PC-9 (cell line): ENCODE results near the gene MAMLD1.

Experiments
- CTCF ChIP-seq: fragments of 200-600 bp; sonication (generic); conservative IDR thresholded peaks from 2 replicates; pipeline ENCODE4 v1.6.1; 2017; ENCODE audit warnings: mixed run types, antibody characterized with exemption, mild to moderate bottlenecking, moderate library complexity
- EZH2 ChIP-seq: fragments of 200-600 bp; sonication (generic); IDR thresholded peaks from 2 replicates; pipeline ENCODE4 v1.8.0; 2017; ENCODE audit warnings: antibody characterized with exemption, low read depth

GRCh38 chrX:150533863-150534262 lies 170.7 kb downstream of the MAMLD1 start:
- TF ChIP-seq CTCF (no peak), EZH2 (no peak)
